H1 (cell line): ENCODE data around the gene LRBA. TPM values are rescaled to one million over a fixed set of nuclear protein-coding genes. Genes with fewer than 3 reads are reported as not detected.

Source experiments
- CTCF ChIA-PET: fragments of 300-600 bp; sonication (Branson Sonifier 250); formaldehyde crosslinking; loops from one replicate; lab custom pipeline; 2021; ENCODE audit not compliant: partially characterized antibody; lab: Charles Lee
- POLR2A ChIA-PET: fragments of 300-600 bp; sonication (Branson Sonifier 250); formaldehyde crosslinking; loops from one replicate; lab custom pipeline; 2021; ENCODE audit warnings: inconsistent platforms; ENCODE audit not compliant: partially characterized antibody; lab: Charles Lee
- DNase-seq, 2 experiments: peaks; one replicate each; pipeline versions ENCODE4 v3.0.0 to v3.0.0-alpha.2; 2010 to 2022; ENCODE audit warnings: low spot score in 2 of 2, low read depth in 1 of 2, mixed read lengths in 1 of 2
- FAIRE-seq: peaks from 2 replicates; lab custom pipeline; 2011; peaks lifted over from hg19 to GRCh38; lab: Jason Lieb, UNC
- H2AFZ ChIP-seq: 2 replicates; pipeline ENCODE4 v1.8.1; 2012; ENCODE audit warnings: low read length, inconsistent platforms
- H2AK5ac ChIP-seq: 2 replicates; pipeline ENCODE4 v1.6.1; 2013; ENCODE audit warnings: low read depth, low read length
- H2BK120ac ChIP-seq: replicated peaks from 2 replicates; pipeline ENCODE3; 2013; ENCODE audit warnings: low read depth, low read length, inconsistent platforms
- H2BK12ac ChIP-seq: 2 replicates; pipeline ENCODE4 v1.6.1; 2013; ENCODE audit warnings: low read depth, low read length
- H2BK15ac ChIP-seq: 2 replicates; pipeline ENCODE4 v1.6.1; 2013; ENCODE audit warnings: low read length
- H2BK20ac ChIP-seq: 2 replicates; pipeline ENCODE4 v1.6.1; 2013; ENCODE audit warnings: low read length
- H2BK5ac ChIP-seq: 2 replicates; pipeline ENCODE4 v1.6.1; 2013; ENCODE audit warnings: low read depth, low read length
- H3K14ac ChIP-seq: 2 replicates; pipeline ENCODE4 v1.6.1; 2013; ENCODE audit warnings: inconsistent platforms; ENCODE audit not compliant: insufficient read length
- H3K18ac ChIP-seq: 2 replicates; pipeline ENCODE4 v1.6.1; 2013; ENCODE audit warnings: low read length; ENCODE audit errors: extremely low read depth
- H3K23ac ChIP-seq: 2 replicates; pipeline ENCODE4 v1.6.1; 2013; ENCODE audit warnings: inconsistent platforms; ENCODE audit not compliant: insufficient read length
- H3K23me2 ChIP-seq: 2 replicates; pipeline ENCODE4 v1.6.1; 2013; ENCODE audit warnings: low read depth, low read length
- H3K27ac ChIP-seq: 2 replicates; pipeline ENCODE4 v1.6.1; 2011; ENCODE audit warnings: low read depth, low read length, inconsistent platforms
- H3K27me3 ChIP-seq, 4 experiments: replicated peaks in 1 of 4; 1 replicate in 1 of 4; 2 replicates in 3 of 4; pipeline versions ENCODE4 v1.6.1 to v1.8.1; 2011 to 2013; ENCODE audit warnings: low read length in 3 of 4, mild to moderate bottlenecking in 3 of 4, inconsistent platforms in 2 of 4, mixed read lengths in 2 of 4, moderate library complexity in 1 of 4; ENCODE audit not compliant: control insufficient read depth in 3 of 4, insufficient read depth in 3 of 4; ENCODE audit errors: extremely low read depth in 1 of 4
- H3K36me3 ChIP-seq, 4 experiments: 2 replicates each; pipeline versions ENCODE4 v1.6.1 to v1.8.1; 2011 to 2013; ENCODE audit warnings: mild to moderate bottlenecking in 4 of 4, low read length in 3 of 4, moderate library complexity in 2 of 4, control low read depth in 1 of 4, inconsistent platforms in 1 of 4; ENCODE audit not compliant: insufficient read depth in 4 of 4, control insufficient read depth in 2 of 4
- H3K4ac ChIP-seq: replicated peaks from 2 replicates; pipeline ENCODE3; 2013; ENCODE audit warnings: low read length, low read depth, mixed read lengths, inconsistent platforms; ENCODE audit not compliant: insufficient read length
- H3K4me1 ChIP-seq, 4 experiments: replicated peaks in 1 of 4; 1 replicate in 1 of 4; 2 replicates in 3 of 4; pipeline versions ENCODE4 v1.6.1 to v1.8.1; 2011 to 2013; ENCODE audit warnings: low read length in 3 of 4, inconsistent platforms in 2 of 4, mixed read lengths in 1 of 4; ENCODE audit not compliant: insufficient read depth in 4 of 4, control insufficient read depth in 3 of 4
- H3K4me2 ChIP-seq, 2 experiments: 2 replicates each; pipeline versions ENCODE4 v1.6.1 to v1.8.1; 2011 to 2013; ENCODE audit warnings: low read depth in 2 of 2, low read length in 2 of 2, control low read depth in 1 of 2, inconsistent platforms in 1 of 2, mild to moderate bottlenecking in 1 of 2; ENCODE audit not compliant: insufficient read depth in 1 of 2
- H3K4me3 ChIP-seq, 4 experiments: fragments of 200-600, 300-600 bp in 1 of 4; sonication (generic), shearing (Covaris generic), sonication (Bioruptor Twin) in 1 of 4; 2 replicates each; pipeline versions ENCODE4 v1.5.1 to v1.8.1; 2011 to 2016; ENCODE audit warnings: low read length in 4 of 4, low read depth in 3 of 4, control low read depth in 2 of 4, inconsistent platforms in 2 of 4, mild to moderate bottlenecking in 2 of 4, mixed read lengths in 1 of 4, moderate library complexity in 1 of 4; ENCODE audit not compliant: insufficient read depth in 2 of 4; ENCODE audit errors: extremely low read depth in 1 of 4
- H3K56ac ChIP-seq: replicated peaks from 2 replicates; pipeline ENCODE3; 2013; ENCODE audit warnings: low read depth, mild to moderate bottlenecking, mixed read lengths, low read length, inconsistent platforms; ENCODE audit not compliant: insufficient read length
- H3K79me1 ChIP-seq: 2 replicates; pipeline ENCODE4 v1.6.1; 2013; ENCODE audit warnings: low read depth, low read length, control low read depth
- H3K79me2 ChIP-seq, 2 experiments: 2 replicates each; pipeline versions ENCODE4 v1.6.1 to v1.8.1; 2012 to 2013; ENCODE audit warnings: low read length in 2 of 2, mild to moderate bottlenecking in 2 of 2, inconsistent platforms in 1 of 2; ENCODE audit not compliant: insufficient read depth in 2 of 2, control insufficient read depth in 1 of 2
- H3K9ac ChIP-seq, 4 experiments: replicated peaks in 1 of 4; 1 replicate in 1 of 4; 2 replicates in 3 of 4; pipeline versions ENCODE4 v1.6.1 to v1.8.1; 2011 to 2013; ENCODE audit warnings: low read depth in 3 of 4, low read length in 3 of 4, control low read depth in 2 of 4, mild to moderate bottlenecking in 2 of 4, moderate library complexity in 2 of 4, inconsistent platforms in 1 of 4; ENCODE audit errors: extremely low read depth in 1 of 4
- H3K9me3 ChIP-seq, 2 experiments: 2 replicates each; pipeline versions ENCODE4 v1.6.1 to v1.8.1; 2012 to 2013; ENCODE audit warnings: mild to moderate bottlenecking in 2 of 2, moderate library complexity in 2 of 2, control low read depth in 1 of 2, inconsistent platforms in 1 of 2, low read depth in 1 of 2, low read length in 1 of 2, mixed read lengths in 1 of 2; ENCODE audit not compliant: insufficient read depth in 2 of 2
- H4K20me1 ChIP-seq, 2 experiments: replicated peaks in 1 of 2; 2 replicates each; pipeline versions ENCODE3 to v1.8.1; 2011 to 2013; ENCODE audit warnings: inconsistent platforms in 2 of 2, low read length in 2 of 2, mild to moderate bottlenecking in 1 of 2; ENCODE audit not compliant: insufficient read depth in 2 of 2, control insufficient read depth in 1 of 2
- H4K5ac ChIP-seq: 2 replicates; pipeline ENCODE4 v1.6.1; 2013; ENCODE audit warnings: low read length, low read depth, mixed read lengths, inconsistent platforms; ENCODE audit not compliant: insufficient read length
- H4K8ac ChIP-seq: 2 replicates; pipeline ENCODE4 v1.8.0; 2013; ENCODE audit warnings: mild to moderate bottlenecking, moderate library complexity, low read length, inconsistent platforms; ENCODE audit not compliant: insufficient read depth; ENCODE audit errors: extremely low read depth
- H4K91ac ChIP-seq: replicated peaks from 2 replicates; pipeline ENCODE3; 2013; ENCODE audit warnings: low read length, mixed read lengths, inconsistent platforms; ENCODE audit not compliant: insufficient read length
- CEBPB ChIP-seq: IDR thresholded peaks from 2 replicates; pipeline ENCODE4 v1.6.1; 2012; ENCODE audit warnings: low read depth, low read length
- CREB1 ChIP-seq: IDR thresholded peaks from 2 replicates; pipeline ENCODE4 v1.6.1; 2012; ENCODE audit warnings: inconsistent platforms
- CTCF ChIP-seq, 3 experiments: IDR thresholded peaks; 1 replicate in 2 of 3; 2 replicates in 1 of 3; pipeline versions ENCODE4 v1.5.1 to v1.6.1; 2011; ENCODE audit warnings: low read length in 3 of 3, mild to moderate bottlenecking in 3 of 3, inconsistent platforms in 2 of 3, low read depth in 1 of 3, moderate library complexity in 1 of 3; ENCODE audit not compliant: insufficient read depth in 1 of 3; ENCODE audit errors: control extremely low read depth in 1 of 3
- GTF2F1 ChIP-seq: IDR thresholded peaks from 2 replicates; pipeline ENCODE4 v1.6.1; 2012; ENCODE audit warnings: low read depth, low read length, improper control_type of control experiment, borderline replicate concordance
- KDM4A ChIP-seq: IDR thresholded peaks from one replicate; pipeline ENCODE4 v1.7.1; 2012; ENCODE audit warnings: low read depth, mild to moderate bottlenecking, moderate library complexity, low read length, inconsistent platforms; ENCODE audit not compliant: severe bottlenecking
- RAD21 ChIP-seq, 2 experiments: IDR thresholded peaks in 1 of 2; conservative IDR thresholded peaks in 1 of 2; 2 replicates each; pipeline ENCODE4 v1.6.1; 2011; ENCODE audit warnings: low read depth in 2 of 2, low read length in 2 of 2, improper control_type of control experiment in 1 of 2, inconsistent platforms in 1 of 2, mild to moderate bottlenecking in 1 of 2, moderate library complexity in 1 of 2
- WGBS, 2 experiments: shearing (Covaris generic) in 1 of 2; methylation state at CpG; one replicate each; pipeline versions ENCODE4 v1.1.6 to v1.1.7; 2013 to 2015; ENCODE audit warnings: low lambda C conversion rate in 2 of 2, mixed read lengths in 2 of 2, inconsistent platforms in 1 of 2, low coverage in 1 of 2, missing lambda C conversion rate in 1 of 2; ENCODE audit not compliant: insufficient replicate concordance in 2 of 2, insufficient coverage in 1 of 2, insufficient read length in 1 of 2; ENCODE audit errors: extremely low coverage in 1 of 2, missing lambda C conversion rate in 1 of 2; 5-methylcytosine and 5-hydroxymethylcytosine counted together
- polyA plus RNA-seq, 7 experiments: library from polyadenylated mRNA; depleted of rRNA in 3 of 7; stranded (reverse) in 5 of 7; unstranded in 2 of 7; fragments of >200 nt in 5 of 7; fragments of 200-250 nt in 2 of 7; gene quantifications; 1 replicate in 5 of 7; 2 replicates in 1 of 7; 4 replicates in 1 of 7; pipeline versions ENCODE4 v1.2.1 to v1.2.3, GENCODE V29; 2011 to 2013; ENCODE audit warnings: missing spikeins in 2 of 7, mixed read lengths in 2 of 7
- total RNA-seq: library from RNA; stranded (reverse); fragmentation: NEBNext Ultra II Directional; extraction: Animal tissue kit (Norgen Biotek cat#: 25700); gene quantifications from 2 replicates; pipeline ENCODE4 v1.2.1, GENCODE V29; 2021
- TF ChIP-seq, protein P1 (sequence below): IDR thresholded peaks from 2 replicates; pipeline ENCODE4 v1.6.1; 2011; ENCODE audit warnings: low read length, improper control_type of control experiment

Gene LRBA
- total and polyA plus RNA-seq, 2 of the 8 experiments (the other 6 are each of a cell fraction or from before 2014, with no cell fraction given), result 54.6 to 83.2 TPM

DNA sequence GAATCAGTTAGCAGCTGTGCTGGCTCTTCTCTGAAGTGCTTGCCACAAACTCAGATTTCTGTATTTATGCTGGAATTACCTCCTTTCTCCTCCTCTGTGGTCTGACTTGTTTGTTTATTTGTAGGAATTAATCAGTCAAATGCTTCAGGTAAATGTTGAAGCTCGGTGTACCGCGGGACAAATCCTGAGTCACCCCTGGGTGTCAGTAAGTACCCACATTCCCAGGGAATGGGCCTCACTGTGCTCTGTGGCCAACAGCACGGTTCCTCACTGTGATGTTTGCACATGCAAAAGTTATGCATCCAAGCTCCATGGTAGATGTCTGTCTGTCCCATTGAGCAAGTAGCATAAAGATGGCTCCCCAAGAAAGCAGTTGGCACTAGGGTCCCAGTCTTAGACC is 766.9 kb downstream of the LRBA start:
- no peaks in the 10 kb centered on the region for H3K27me3 ChIP-seq
- H2AK5ac ChIP-seq, result no peak overlapping the region
- TF ChIP-seq, protein P1, sequence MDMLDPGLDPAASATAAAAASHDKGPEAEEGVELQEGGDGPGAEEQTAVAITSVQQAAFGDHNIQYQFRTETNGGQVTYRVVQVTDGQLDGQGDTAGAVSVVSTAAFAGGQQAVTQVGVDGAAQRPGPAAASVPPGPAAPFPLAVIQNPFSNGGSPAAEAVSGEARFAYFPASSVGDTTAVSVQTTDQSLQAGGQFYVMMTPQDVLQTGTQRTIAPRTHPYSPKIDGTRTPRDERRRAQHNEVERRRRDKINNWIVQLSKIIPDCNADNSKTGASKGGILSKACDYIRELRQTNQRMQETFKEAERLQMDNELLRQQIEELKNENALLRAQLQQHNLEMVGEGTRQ, result no peak
- peak in 1 of 3 experiments; percentile 11; a peak in 1 of 4 replicates for TF ChIP-seq CTCF (IDR thresholded peaks at IDR 0.05; ENCODE audit: control extremely low read depth in 1 of 3, insufficient read depth in 1 of 3, low read depth in 1 of 3, low read length in 3 of 3)
- TF ChIP-seq CEBPB, result no peak
- no peak for TF ChIP-seq KDM4A
- TF ChIP-seq CREB1, result no peak
- no peak for TF ChIP-seq GTF2F1
- TF ChIP-seq RAD21 (IDR thresholded peaks at IDR 0.05 in 1 of 2, conservative IDR thresholded peaks at IDR 0.05 in 1 of 2; ENCODE audit: low read depth in 2 of 2, low read length in 2 of 2), result peak; percentile 39 to 47; a peak in 3 of 4 replicates
- H3K23ac ChIP-seq, result no peak overlapping the region
- H4K91ac ChIP-seq, result no peak overlapping the region
- no peak for DNase-seq
- H4K20me1 ChIP-seq, result no peaks in the 10 kb centered on the region
- H3K4ac ChIP-seq, result no peak overlapping the region
- no peak overlapping the region for H3K4me2 ChIP-seq
- no peaks in the 10 kb centered on the region for H3K9me3 ChIP-seq
- H3K79me1 ChIP-seq, result no peaks in the 10 kb centered on the region
- ChIA-PET CTCF (interaction anchor here (0.7 to 1.7 kb wide), 6 partner anchors 10 to 269 kb away, joined by 3 to 7 read pairs (median 3); no protein-coding TSS in a partner anchor), POLR2A (interaction anchor here (0.5 to 1.1 kb wide), 2 partner anchors 9 to 17 kb away, joined by 3 to 6 read pairs; no protein-coding TSS in a partner anchor)
- H3K27ac ChIP-seq, result no peak overlapping the region
- no peak overlapping the region for H2BK20ac ChIP-seq
- no peak overlapping the region for H4K5ac ChIP-seq
- H3K4me3 ChIP-seq, result no peak overlapping the region
- no peak overlapping the region for H4K8ac ChIP-seq
- no peaks in the 10 kb centered on the region for H3K36me3 ChIP-seq
- no peak overlapping the region for H3K14ac ChIP-seq
- no peak overlapping the region for H2AFZ ChIP-seq
- peaks cover 0 to 2% (median 0%) of the 10 kb centered on the region in 4 experiments; a peak in 1 of 7 replicates for H3K4me1 ChIP-seq
- no peak overlapping the region for H2BK5ac ChIP-seq
- H3K23me2 ChIP-seq, result peaks cover 2% of the 10 kb centered on the region; the same call in 1 of the 2 replicates
- no peak overlapping the region for H3K18ac ChIP-seq
- 90% methylated on average over 4 of the region's 4 CpGs; no CpG with 5 or more reads in 1 of the 2 experiments for WGBS, 2 experiments
- no peak overlapping the region for H3K56ac ChIP-seq
- no peak overlapping the region for H2BK12ac ChIP-seq
- no peak overlapping the region for H2BK15ac ChIP-seq
- H3K9ac ChIP-seq, result no peak overlapping the region
- no peaks in the 10 kb centered on the region for H3K79me2 ChIP-seq
- no peak overlapping the region for H2BK120ac ChIP-seq
- FAIRE-seq, result peak; percentile 60
